NCI-H1092 treated with DMSO at 0.1 percent for 48 hours (cell line): ENCODE measurements around the gene FRMD5.
"Not testable (repeated sequence)": the region's sequence is repeated elsewhere in the genome, so short reads cannot be mapped to it uniquely, and the experiment has no call there.

Experiments used
- DNase-seq: peaks from one replicate; lab custom pipeline; 2025; lab: John Stamatoyannopoulos, UW

Gene FRMD5

DNA sequence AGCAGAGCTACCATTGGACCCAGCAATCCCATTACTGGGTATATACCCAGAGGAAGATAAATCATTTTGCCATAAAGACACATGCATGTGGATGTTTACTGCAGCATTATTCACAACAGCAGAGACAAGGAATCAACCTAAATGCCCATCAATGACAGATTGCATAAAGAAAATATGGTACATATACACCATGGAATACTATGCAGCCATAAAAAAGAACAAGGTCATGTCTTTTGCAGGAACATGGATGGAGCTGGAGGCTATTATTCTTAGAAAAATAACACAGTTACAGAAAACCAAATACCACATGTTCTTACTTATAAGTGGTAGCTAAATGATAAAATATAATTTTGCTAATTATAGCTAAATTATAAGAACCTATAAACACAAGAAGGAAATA lies 162.3 kb downstream of the FRMD5 start:
- not testable (repeated sequence) for DNase-seq

DNA sequence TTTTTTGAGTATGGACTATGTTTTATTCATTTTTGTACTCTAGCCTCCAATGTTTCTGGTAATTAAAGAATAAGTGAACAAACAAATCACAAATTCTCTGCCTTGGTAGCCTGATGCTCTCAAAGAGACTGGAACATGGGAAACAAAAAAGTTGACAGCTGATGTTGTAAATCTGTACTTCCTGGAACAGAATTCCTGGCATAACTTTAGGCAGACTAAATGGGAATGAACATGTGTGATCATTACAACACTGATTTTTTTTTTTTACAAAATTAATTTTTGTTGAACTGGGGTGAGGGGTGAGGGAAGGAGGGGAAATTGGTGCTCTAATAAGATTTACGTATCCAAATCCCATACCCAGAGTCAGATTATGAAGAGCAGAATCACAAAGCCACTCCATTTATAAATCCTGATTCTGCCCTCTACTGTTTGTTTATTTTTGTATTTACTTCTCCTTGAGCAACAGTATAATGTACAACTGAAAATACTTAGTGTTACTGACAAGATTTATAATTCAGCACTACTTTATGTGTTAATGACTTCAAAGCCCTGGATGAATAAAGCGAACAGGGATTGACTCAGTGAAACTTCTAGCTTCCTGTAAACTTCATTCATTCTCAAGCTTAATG lies 165.0 kb downstream of the FRMD5 start:
- DNase-seq: no peak

DNA sequence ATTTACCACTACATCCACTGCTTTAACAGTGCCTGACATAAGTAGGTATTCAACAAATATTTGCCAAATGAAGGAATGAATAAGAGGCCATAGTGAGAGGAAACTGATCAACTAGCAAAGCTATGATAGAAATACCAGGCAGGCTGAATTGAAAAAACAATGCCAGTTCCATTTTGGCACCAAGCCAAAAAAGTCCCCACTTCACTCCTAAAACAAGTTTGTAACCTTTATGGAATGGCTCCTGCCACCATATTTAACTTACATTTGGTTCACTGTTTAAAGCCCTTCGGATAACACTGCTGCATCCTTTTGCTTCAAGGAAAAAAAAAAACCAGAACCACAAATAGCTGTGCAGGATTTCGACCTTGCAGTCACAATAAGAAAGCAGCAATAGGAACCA lies 166.1 kb downstream of the FRMD5 start:
- DNase-seq: no peak

DNA sequence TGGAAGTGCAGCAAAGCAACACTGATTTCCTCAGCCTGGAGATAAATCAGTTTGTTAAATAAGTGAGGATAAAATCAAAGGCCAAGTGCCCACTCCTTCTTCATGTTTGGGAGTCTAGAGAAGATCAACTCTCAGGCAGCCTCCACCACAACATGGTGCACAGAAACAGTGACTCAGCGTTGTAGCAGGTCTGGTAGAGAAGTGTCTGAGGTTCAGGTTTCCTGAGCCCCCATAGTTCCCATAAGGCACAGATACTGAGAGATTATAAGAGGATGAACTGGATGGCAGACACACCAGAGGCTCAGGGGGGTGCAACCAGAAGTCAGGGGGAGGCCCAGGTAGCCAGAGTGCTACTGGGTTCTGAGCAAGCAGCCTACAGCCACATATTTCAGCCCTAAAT lies 166.7 kb downstream of the FRMD5 start:
- no peak for DNase-seq

DNA sequence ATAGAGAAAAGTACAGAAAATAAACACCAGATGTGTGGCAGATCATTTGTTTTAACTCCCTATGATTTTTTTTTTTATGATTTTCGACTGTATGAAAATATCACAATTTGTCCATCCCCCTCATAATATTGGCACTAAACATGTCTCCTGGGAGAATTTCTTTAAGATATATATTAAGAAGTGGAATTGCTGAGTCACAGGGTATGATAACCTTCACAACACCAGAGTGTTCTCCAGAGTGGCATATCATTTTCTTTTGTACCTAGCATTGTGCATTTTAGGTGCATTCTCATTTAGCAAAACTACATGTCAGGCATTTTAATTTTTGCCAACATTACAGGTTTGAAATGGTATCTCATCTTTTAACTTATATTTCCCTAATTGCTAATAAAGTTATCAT lies 170.9 kb downstream of the FRMD5 start:
- no peak for DNase-seq

DNA sequence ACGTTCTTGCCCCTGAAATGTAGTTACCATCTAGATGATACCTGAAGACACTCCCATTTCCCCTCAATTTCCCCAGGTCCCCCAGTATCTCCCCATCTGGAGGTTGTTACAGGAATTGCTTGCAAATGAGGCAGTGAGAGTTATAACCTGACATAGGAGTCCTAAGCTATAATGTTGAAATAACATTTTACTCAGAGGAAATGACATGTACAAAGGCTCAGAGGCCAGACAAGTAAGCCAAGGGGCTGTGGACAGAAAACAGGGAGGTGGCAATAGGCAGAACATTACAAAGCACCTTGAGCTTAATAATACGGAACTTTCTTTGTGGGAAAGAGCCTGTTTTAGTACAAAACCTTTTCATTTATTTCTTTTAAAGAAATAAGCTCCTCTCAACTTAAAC lies 171.9 kb downstream of the FRMD5 start:
- no peak for DNase-seq

DNA sequence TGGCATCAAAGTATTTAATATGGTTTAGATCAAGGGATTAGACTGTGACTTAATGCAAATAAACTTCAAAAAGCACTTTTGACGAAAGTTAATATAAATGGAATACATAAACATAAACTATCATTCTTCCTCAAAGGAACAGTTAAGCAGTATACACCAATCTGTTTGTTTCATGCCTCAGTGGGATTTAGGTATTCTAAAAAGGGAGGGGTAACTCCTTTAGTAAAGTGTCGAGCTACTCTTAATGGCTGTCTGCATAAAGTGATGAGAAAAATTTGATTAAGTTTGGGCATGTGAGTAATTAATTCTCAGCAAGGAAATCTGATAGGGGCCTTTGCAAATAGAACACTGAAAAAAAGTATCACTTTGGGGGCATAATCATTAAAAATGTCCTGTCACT lies 176.9 kb downstream of the FRMD5 start:
- no peak for DNase-seq

DNA sequence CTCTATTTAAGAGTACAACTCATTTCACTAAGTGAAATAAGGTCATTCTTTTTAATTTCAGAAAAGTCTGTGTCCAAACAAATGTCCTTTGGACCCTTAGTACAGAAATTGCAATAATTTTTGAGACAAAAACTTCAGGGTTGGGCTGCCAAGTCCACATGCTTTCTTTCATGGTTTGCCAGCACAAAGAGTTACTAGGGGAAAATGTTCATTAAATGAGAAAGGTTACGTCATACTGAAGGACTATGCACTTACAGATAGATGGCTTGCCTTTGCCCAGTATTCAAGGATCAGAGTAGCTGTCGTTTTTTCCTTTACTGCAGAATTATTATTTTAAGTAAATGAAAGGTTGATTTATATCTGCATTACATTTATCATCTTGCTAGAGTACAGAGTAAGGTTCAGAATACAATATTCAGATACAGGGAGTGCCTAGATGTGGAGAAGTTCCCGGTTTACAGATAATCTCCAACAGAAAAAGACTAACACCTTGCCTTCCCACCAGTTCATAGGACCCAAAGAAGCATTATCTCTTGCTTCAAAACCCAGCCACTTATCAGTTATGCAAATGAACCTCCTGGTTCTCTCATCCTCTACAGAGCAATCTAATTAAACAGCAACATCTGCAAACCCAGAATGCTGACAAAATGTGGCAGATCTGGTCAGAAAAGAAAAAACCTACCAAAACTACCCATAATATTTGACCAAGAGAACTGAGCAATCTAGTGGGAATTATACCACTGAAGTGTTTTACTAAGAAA lies 179.3 kb downstream of the FRMD5 start:
- no peak for DNase-seq

DNA sequence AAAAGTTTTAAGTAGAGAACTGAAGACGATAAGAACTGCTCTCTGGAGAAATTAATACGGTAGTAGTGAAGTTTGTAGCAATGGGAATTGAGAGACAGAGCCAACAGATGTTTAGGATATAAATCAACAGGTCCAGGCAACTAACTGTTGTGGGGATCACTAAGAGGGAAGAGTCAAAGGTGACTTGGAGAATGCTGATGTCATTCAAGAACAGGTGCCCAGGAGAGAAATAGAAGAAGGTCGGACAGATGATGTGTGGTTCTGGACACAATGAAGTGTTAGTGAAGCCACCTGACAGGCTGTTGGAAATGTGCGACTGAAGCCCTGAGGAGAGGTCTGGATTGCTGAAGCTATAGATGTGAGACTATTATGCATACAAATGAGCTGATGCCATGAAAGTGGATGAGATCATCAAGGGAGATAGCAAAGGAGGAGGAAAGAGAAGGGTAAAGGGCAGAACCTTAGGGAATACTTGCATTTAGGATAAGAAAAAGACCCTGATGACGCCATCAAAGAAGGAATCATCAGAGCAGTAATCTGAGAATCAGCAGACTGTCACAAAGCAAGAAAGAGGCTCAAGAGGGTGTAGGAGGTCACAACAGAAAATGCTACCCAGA lies 183.7 kb downstream of the FRMD5 start:
- no peak for DNase-seq

DNA sequence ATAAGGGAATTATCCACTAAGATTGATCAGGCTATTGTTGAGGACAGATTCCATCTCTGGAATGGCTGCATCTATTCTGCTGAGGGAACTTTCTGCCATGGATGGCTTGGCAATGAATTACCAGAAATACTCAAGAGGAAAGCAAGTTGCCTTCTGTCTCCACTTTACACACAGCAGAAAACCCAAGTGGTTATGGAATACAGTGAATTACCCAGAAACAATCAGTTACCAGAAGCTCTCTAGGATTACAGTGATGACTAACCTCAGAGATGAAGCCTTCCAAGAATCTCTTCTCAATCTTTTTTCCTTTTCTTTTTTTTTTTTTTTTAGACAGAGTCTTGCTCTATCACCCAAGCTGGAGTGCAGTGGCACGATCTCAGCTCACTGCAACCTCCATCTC lies 185.0 kb downstream of the FRMD5 start:
- DNase-seq: no peak

DNA sequence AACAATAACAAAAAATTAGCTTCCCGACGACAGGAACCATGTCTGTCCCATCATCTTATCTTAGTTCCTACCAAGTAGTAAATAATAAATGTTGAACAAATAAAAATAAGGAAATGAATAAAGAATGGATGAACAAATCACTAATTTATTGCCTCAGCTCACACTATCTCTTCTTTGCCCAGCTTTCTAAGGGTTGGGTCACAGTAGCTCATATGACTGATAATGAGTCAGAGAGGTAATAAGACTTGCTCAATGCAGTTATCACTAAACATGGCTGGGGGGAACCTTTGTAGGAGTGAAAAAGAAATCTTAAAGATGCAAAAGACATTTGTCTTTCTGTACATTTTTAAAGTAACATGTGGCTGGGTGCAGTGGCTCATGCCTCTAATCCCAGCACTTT lies 186.0 kb downstream of the FRMD5 start:
- DNase-seq: no peak

DNA sequence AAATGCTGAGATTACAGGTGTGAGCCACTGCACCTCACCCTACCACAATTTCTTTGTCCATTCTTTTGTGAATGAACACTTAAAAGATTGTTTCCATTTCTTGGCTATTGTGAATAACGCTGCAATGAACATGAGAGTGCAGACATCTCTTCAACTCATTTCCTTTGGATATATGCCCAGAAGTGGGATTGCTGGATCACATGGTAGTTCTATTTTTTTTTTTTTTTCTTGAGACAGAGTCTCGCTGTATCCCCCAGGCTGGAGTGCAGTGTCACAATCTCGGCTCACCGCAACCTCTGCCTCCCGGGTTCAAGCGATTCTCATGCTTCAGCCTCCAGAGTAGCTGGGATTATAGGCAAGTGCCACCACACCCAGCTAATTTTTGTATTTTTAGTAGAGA lies 194.8 kb downstream of the FRMD5 start:
- DNase-seq: not testable (repeated sequence)

DNA sequence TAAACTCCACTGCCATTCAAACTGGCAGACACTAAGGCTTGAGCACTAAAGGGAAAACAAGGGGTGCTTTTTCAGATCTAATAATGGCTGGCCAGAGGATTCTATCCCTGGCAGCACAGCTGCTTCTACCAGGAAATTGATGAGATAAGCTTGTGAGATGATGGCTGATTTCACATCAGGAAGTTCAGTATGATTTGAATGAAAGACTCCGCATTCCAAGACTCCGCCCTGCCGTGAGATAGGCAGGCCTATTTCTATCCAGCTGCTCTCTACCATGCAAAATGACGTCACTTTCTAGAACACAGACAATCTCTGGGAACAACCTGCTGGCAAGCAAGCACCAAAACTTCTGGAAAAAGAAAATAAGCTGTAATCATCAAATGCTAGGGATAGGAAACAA lies 196.5 kb downstream of the FRMD5 start:
- DNase-seq: no peak

DNA sequence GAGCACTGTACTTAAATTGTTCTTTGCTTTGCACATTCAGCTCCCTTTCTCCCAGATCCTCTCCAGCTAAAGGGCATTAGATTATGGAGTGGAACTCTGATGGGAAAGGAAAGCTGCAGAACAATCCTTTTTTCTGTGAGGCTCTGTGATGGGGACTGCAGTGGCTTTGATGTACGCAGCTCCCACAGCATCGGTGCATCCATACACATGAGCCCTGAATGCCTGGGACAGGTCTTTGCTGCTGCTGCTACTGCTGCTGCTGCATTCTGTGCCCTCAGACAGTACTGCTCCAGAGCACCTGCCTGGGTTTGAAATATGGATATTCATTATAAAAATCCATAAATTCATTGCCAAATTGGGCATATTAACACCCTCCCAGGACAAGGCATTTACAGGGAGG lies 203.9 kb downstream of the FRMD5 start:
- no peak for DNase-seq

DNA sequence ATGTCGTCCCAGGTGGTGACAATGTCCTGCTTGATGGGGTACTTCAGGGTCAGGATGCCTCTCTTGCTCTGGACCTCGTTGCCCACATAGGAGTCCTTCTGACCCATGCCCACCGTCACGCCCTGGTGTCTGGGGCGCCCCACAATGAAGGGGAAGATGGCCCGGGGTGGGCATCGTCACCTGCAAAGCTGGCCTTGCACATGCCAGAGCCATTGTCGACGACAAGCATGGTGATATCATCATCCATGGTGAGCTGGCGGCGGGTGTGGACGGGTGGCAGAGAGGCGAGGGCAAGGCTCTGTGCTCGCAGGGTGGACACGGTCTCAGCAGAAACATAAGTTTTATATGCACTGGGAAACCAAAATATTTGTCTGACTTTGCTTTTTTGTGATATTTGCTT lies 205.1 kb downstream of the FRMD5 start:
- DNase-seq: no peak

DNA sequence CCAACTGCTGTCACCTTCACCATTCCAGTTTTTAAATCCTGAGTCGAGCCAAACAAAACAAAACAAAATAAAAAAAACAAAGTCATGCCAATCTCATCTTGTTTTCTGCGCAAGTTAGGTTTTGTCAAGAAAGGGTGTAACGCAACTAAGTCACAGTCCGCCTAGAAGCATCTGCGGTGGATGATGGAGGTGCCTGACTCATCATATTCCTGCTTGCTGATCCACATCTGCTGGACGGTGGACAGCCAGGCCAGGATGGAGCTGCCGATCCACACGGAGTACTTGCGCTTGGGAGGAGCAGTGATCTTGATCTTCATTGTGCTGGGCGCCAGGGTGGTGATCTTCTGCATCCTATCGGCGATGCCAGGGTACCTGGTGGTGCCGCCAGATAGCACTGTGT lies 206.2 kb downstream of the FRMD5 start:
- DNase-seq: no peak

DNA sequence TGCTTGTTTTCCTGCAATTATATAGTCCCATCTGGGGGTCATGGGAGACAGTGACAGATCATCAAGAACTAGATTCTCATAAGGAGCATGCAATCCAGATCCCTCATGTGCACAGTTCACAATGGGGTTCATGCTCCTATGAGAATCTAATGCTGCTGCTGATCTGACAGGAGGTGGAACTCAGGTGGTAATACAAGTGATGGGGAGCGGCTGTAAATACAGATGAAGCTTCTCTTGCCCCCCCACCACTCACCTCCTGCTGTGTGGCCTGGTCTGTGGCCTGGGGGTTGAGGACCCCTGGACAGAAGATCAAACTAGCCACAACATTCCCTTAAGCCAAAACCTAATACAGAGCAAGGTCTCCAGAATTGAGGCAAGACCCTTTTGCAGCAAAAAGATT lies 207.1 kb downstream of the FRMD5 start:
- DNase-seq: no peak

DNA sequence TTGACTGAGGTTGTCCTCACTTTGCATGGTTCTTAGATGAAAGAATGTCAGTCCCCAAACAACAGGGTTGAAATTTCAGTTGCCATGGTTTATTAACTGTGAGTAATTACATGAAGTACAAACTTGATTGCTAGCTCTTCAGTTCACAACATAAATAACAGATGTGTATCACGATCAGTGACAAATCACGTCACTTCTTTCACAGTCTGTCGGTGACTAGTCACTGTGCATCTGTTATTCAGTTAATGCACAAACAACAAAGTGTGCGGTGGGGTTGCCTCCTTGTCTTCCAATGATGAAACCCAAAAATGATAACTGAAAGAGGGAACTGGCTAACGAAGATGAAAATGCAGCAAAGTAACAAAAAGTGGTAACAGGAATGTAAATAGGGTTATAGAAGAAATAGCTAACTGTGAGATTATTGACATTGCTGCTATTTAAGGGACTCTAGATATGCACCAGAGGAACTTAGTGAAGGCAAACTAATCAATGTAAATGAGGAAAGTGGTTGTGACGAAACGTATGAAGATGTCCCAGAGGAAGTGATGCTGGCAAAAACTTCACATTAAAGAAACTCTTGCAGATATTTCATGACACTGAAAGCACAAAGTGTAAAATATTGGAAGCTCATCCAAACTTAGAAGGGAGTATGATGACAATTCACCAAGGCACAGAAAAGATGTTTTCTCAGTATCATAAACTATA lies 208.9 kb downstream of the FRMD5 start:
- no peak for DNase-seq

DNA sequence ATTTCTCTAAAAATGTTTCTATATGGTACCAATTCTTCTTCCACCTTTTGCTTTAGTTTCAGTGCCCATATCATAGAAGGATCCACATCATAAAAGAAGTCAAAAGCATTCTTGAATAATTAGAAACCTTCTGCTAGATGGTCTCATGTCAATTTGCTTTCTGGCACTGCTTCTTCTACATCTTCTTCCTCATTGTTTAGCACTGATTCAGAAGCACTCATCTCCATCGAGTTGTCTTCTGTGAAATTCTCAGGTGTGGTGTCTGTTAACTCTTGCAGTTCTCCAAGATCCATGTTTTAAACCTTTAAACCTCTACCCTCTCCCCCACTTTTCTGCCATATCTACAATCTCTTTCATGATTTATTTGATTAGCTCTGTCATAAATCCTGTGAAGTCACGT lies 213.5 kb downstream of the FRMD5 start:
- no peak for DNase-seq

DNA sequence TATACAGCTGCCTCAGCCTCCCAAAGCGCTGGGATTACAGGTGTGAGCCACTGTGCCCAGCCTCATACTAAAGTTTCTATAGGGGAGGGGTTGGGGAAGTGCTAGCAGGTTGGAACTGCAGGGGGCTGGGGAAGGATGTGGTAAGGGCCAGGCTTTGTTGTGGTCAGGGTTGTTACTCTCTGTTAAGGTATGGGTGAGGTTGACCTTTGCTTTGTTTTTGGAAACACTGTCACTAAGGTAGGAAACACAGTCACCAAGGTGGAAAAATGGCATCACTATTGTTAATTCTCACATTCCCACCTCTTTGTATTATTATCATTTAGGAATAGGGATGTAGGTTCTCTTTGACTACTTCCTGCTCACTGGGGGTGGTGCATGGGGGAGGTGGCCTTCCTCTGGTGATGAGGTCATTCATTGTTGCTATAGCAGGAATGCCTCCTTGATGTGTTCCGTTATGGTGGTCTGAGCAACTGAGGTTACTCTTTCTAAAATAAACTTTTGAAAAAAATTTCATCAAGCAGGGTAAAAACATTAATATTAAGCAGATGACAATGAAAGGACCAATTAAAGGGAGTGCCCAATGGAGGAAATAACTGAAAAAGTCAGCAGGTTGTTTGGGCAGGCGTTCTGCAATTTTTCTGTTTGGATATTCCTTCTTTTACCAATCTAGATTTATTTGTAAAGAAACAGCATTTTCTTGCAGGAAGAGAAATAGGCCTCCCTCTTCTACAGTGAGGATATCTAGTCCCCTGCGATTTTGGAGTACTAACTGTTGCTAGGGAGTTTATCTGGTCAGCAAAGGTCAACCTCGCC lies 217.8 kb downstream of the FRMD5 start:
- no peak for DNase-seq

DNA sequence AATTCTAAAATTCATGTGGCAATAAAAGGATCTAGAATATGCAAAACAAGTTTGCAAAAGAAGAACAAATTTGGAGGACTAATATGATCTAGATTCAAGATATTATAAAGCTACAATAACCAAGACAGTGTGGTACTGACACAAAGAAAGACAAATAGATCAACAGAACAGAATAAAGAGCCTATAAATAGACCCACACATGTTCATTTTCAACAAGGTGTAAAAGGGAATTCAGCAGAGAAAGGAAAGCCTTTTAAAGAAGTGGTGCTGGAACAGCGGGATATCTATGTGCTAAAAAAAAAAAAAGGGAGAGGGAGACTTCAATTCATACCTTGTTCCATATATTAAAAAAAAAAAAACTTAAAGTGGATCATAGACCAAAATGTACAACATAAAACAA lies 219.3 kb downstream of the FRMD5 start:
- DNase-seq: no peak

DNA sequence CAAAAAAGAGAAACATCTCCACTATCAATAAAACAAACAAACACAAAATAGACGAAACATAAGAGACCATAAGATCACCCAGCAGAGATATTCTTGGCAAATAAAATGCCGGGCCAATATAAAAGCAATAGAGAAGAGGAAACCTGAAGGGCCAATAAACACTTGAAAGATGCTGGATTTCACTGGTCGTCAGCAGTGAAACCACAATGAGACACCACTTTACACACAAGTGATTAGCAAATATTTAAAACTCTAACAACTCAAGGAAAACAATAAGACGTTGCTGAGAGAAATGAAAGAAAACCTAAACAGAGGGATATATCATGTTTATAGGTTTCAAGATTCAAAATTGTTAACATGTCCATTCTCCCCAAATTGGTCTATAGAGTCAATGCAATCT lies 219.7 kb downstream of the FRMD5 start:
- no peak for DNase-seq
